ENCODE results near the gene CFI. TPM values are rescaled to one million over a fixed set of nuclear protein-coding genes. Genes with fewer than 3 reads are reported as not detected.

The CFI gene
- total RNA-seq, 2 experiments from 2014 or later: not detected

GRCh38 chr4:109735566-109736365 is 66.0 kb downstream of the CFI start:
- Mint-ChIP-seq H3K36me3 (no peaks in the 10 kb centered on the region), H3K9me3 (no peaks in the 10 kb centered on the region), H3K27me3 (peaks cover 3% of the 10 kb centered on the region), H3K4me1 (no peaks in the 10 kb centered on the region), H3K4me3 (no peak overlapping the region), H3K27ac (no peak overlapping the region)
- ATAC-seq (ENCODE audit: low read depth) (no peak), DNase-seq (no peak)
- POLR2A ChIA-PET: no interaction called here

- H3K9me3 Mint-ChIP-seq: no peaks in the 10 kb centered on the region
- no peak overlapping the region for H3K4me3 Mint-ChIP-seq
- ATAC-seq (ENCODE audit: low read depth) (no peak), DNase-seq (no peak)
- POLR2A ChIA-PET: no interaction called here
- no peaks in the 10 kb centered on the region for H3K27me3 Mint-ChIP-seq
- H3K27ac Mint-ChIP-seq: no peak overlapping the region
- H3K4me1 Mint-ChIP-seq: peaks cover 10% of the 10 kb centered on the region
- H3K36me3 Mint-ChIP-seq: no peaks in the 10 kb centered on the region
These were observed 68.1 kb downstream of the CFI start for GRCh38 chr4:109733728-109734127.

- Mint-ChIP-seq H3K36me3 (peaks cover 13% of the 10 kb centered on the region), H3K27me3 (no peaks in the 10 kb centered on the region), H3K9me3 (no peaks in the 10 kb centered on the region), H3K4me3 (peak overlapping the region; percentile 83), H3K27ac (peak overlapping the region; percentile 73), H3K4me1 (peaks cover 20% of the 10 kb centered on the region)
- no peak for DNase-seq
- no peak for ATAC-seq (ENCODE audit: low read depth)
- POLR2A ChIA-PET: interaction anchor here (0.6 to 1.5 kb wide), 5 partner anchors 8 to 298 kb away, joined by 3 to 11 read pairs (median 3); partner anchors contain the start of gene CASP6
These were observed 70.9 kb downstream of the CFI start for GRCh38 chr4:109730619-109731545.

- Mint-ChIP-seq H3K4me1 (peaks cover 21% of the 10 kb centered on the region), H3K36me3 (peaks cover 15% of the 10 kb centered on the region), H3K4me3 (peak within 1 kb of the TSS; percentile 92), H3K9me3 (no peaks in the 10 kb centered on the region), H3K27ac (peak within 1 kb of the TSS; percentile 83), H3K27me3 (no peaks in the 10 kb centered on the region)
- DNase-seq (peak; percentile 87), ATAC-seq (ENCODE audit: low read depth) (peak; percentile 88)
- POLR2A ChIA-PET: interaction anchor here (0.6 to 1.5 kb wide), 5 partner anchors 9 to 297 kb away, joined by 3 to 11 read pairs (median 3); partner anchors contain the start of genes CASP6 and GAR1
These were observed 71.8 kb downstream of the CFI start, which contains the start of gene PLA2G12A for GRCh38 chr4:109729718-109730618. Gene PLA2G12A, minus strand, starts transcription at chr4:109730070. Its CDS starts 261 bp downstream, at chr4:109729809.

- Mint-ChIP-seq H3K27ac (peak overlapping the region; percentile 83), H3K36me3 (peaks cover 18% of the 10 kb centered on the region), H3K9me3 (no peaks in the 10 kb centered on the region), H3K27me3 (no peaks in the 10 kb centered on the region), H3K4me1 (peaks cover 21% of the 10 kb centered on the region), H3K4me3 (peak overlapping the region; percentile 92)
- POLR2A ChIA-PET: interaction anchor here (0.6 kb wide), 1 partner anchor 86 kb away, joined by 3 read pairs; the partner anchor contains the start of gene GAR1
- DNase-seq (no peak), ATAC-seq (ENCODE audit: low read depth) (no peak)
These were observed 72.6 kb downstream of the CFI start for GRCh38 chr4:109729117-109729717.

GRCh38 chr4:109728385-109728784 is 73.4 kb downstream of the CFI start:
- Mint-ChIP-seq H3K4me3 (peak overlapping the region; percentile 92), H3K27me3 (no peaks in the 10 kb centered on the region), H3K27ac (no peak overlapping the region), H3K9me3 (no peaks in the 10 kb centered on the region), H3K4me1 (peaks cover 21% of the 10 kb centered on the region), H3K36me3 (peaks cover 21% of the 10 kb centered on the region)
- POLR2A ChIA-PET: no interaction called here
- no peak for DNase-seq
- ATAC-seq (ENCODE audit: low read depth): no peak

- no peak for DNase-seq
- H3K4me1 Mint-ChIP-seq: peaks cover 8% of the 10 kb centered on the region
- no peak overlapping the region for H3K27ac Mint-ChIP-seq
- no peaks in the 10 kb centered on the region for H3K27me3 Mint-ChIP-seq
- no peaks in the 10 kb centered on the region for H3K9me3 Mint-ChIP-seq
- ATAC-seq (ENCODE audit: low read depth): no peak
- POLR2A ChIA-PET: interaction anchor here (0.7 kb wide), 1 partner anchor 20 kb away, joined by 4 read pairs; the partner anchor contains the start of gene CASP6
- H3K36me3 Mint-ChIP-seq: peaks cover 25% of the 10 kb centered on the region
- H3K4me3 Mint-ChIP-seq: no peak overlapping the region
These were observed 78.7 kb downstream of the CFI start for GRCh38 chr4:109723110-109723509.

- POLR2A ChIA-PET: interaction anchor here (0.7 kb wide), 1 partner anchor 19 kb away, joined by 4 read pairs; the partner anchor contains the start of gene CASP6
- no peak for ATAC-seq (ENCODE audit: low read depth)
- no peak for DNase-seq
- H3K4me1 Mint-ChIP-seq: peaks cover 5% of the 10 kb centered on the region
- H3K4me3 Mint-ChIP-seq: no peak overlapping the region
- H3K36me3 Mint-ChIP-seq: peaks cover 26% of the 10 kb centered on the region
- no peaks in the 10 kb centered on the region for H3K27me3 Mint-ChIP-seq
- H3K9me3 Mint-ChIP-seq: no peaks in the 10 kb centered on the region
- no peak overlapping the region for H3K27ac Mint-ChIP-seq
These were observed 79.4 kb downstream of the CFI start for GRCh38 chr4:109722357-109722756.

- no peak for ATAC-seq (ENCODE audit: low read depth)
- no peaks in the 10 kb centered on the region for H3K9me3 Mint-ChIP-seq
- peaks cover 31% of the 10 kb centered on the region for H3K36me3 Mint-ChIP-seq
- no peak for DNase-seq
- H3K27me3 Mint-ChIP-seq: no peaks in the 10 kb centered on the region
- POLR2A ChIA-PET: no interaction called here
- H3K4me1 Mint-ChIP-seq: peaks cover 3% of the 10 kb centered on the region
- H3K4me3 Mint-ChIP-seq: no peak overlapping the region
- H3K27ac Mint-ChIP-seq: no peak overlapping the region
These were observed 80.8 kb downstream of the CFI start for GRCh38 chr4:109721033-109721432.

- DNase-seq (no peak), ATAC-seq (ENCODE audit: low read depth) (no peak)
- Mint-ChIP-seq H3K4me3 (no peak overlapping the region), H3K9me3 (no peaks in the 10 kb centered on the region), H3K4me1 (peaks cover 5% of the 10 kb centered on the region), H3K27me3 (no peaks in the 10 kb centered on the region), H3K36me3 (peaks cover 30% of the 10 kb centered on the region), H3K27ac (no peak overlapping the region)
- POLR2A ChIA-PET: no interaction called here
These were observed 82.2 kb downstream of the CFI start for GRCh38 chr4:109719604-109720003.

GRCh38 chr4:109718759-109719158 is 83.0 kb downstream of the CFI start:
- POLR2A ChIA-PET: no interaction called here
- Mint-ChIP-seq H3K27ac (no peak overlapping the region), H3K36me3 (peaks cover 27% of the 10 kb centered on the region), H3K4me3 (no peak overlapping the region), H3K27me3 (no peaks in the 10 kb centered on the region), H3K9me3 (no peaks in the 10 kb centered on the region), H3K4me1 (peaks cover 5% of the 10 kb centered on the region)
- DNase-seq: no peak
- ATAC-seq (ENCODE audit: low read depth): no peak

- H3K4me1 Mint-ChIP-seq: peaks cover 3% of the 10 kb centered on the region
- H3K36me3 Mint-ChIP-seq: peaks cover 22% of the 10 kb centered on the region
- DNase-seq (no peak), ATAC-seq (ENCODE audit: low read depth) (no peak)
- no peaks in the 10 kb centered on the region for H3K27me3 Mint-ChIP-seq
- no peaks in the 10 kb centered on the region for H3K9me3 Mint-ChIP-seq
- POLR2A ChIA-PET: no interaction called here
- no peak overlapping the region for H3K27ac Mint-ChIP-seq
- H3K4me3 Mint-ChIP-seq: no peak overlapping the region
These were observed 88.3 kb downstream of the CFI start for GRCh38 chr4:109713500-109713899.

Data from activated naive CD8-positive, alpha-beta T cell treated with anti-CD3 and anti-CD28 coated beads, Interleukin-2, amount 10 ng/mL, durations not matched to agents 7 days and 5 days (primary cell).